Measurements from ENCODE around the gene NLE1.

The NLE1 gene

GRCh38 chr17:35164716-35165115, 22.6 kb upstream of the NLE1 start:
- Histone ChIP-seq H3K36me3 (ENCODE audit: low read length) (no peaks in the 10 kb centered on the region), H3K9me2 (replicated peaks; ENCODE audit: insufficient read depth, low read length) (no peaks in the 10 kb centered on the region), H3K9me3 (ENCODE audit: insufficient read depth, low read length) (no peaks in the 10 kb centered on the region), H3K9ac (ENCODE audit: low read length) (no peak overlapping the region), H3K27ac (ENCODE audit: low read depth, low read length) (no peak overlapping the region), H3F3A (ENCODE audit: insufficient read depth) (no peaks in the 10 kb centered on the region), H3K79me2 (ENCODE audit: insufficient read depth, low read length) (no peaks in the 10 kb centered on the region), H3K4me3 (ENCODE audit: insufficient read depth, low read length, poor library complexity, severe bottlenecking) (no peak overlapping the region), H3K4me2 (ENCODE audit: low read depth, low read length, poor library complexity, severe bottlenecking) (no peak overlapping the region), H2AFZ (ENCODE audit: low read depth, low read length, severe bottlenecking) (no peak overlapping the region), H3K27me3 (ENCODE audit: low read length) (no peaks in the 10 kb centered on the region), H4K20me1 (ENCODE audit: low read depth, low read length) (no peaks in the 10 kb centered on the region)
- TF ChIP-seq CTCF (IDR thresholded peaks at IDR 0.05; ENCODE audit: insufficient read depth, low read length, poor library complexity, severe bottlenecking): no peak
- no peak for TF ChIP-seq EZH2phosphoT487 (conservative IDR thresholded peaks at IDR 0.05; ENCODE audit: low read length)

DNA sequence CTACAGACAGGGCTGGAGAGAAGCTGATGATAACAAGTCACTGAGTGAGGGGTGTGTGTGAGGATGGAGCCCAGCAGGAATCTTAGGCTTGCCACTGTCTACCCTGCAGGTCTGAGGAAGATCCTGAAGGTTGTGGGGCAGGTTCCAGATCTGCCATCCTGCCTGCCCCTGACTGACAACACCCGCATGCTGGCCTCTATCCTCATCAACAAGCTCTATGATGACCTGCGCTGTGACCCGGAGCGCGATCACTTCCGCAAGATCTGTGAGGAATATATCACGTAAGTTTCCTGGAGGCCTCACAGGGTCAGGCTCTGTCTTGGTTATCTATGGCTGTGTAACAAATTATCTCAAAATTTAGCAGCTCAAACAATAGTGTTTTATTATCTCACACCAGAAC, 21.8 kb upstream of the NLE1 start:
- H3K79me2 ChIP-seq (ENCODE audit: insufficient read depth, low read length): no peaks in the 10 kb centered on the region
- no peaks in the 10 kb centered on the region for H3K9me3 ChIP-seq (ENCODE audit: insufficient read depth, low read length)
- H2AFZ ChIP-seq (ENCODE audit: low read depth, low read length, severe bottlenecking): no peak overlapping the region
- H3K4me3 ChIP-seq (ENCODE audit: insufficient read depth, low read length, poor library complexity, severe bottlenecking): no peak overlapping the region
- TF ChIP-seq EZH2phosphoT487 (conservative IDR thresholded peaks at IDR 0.05; ENCODE audit: low read length) (no peak), CTCF (IDR thresholded peaks at IDR 0.05; ENCODE audit: insufficient read depth, low read length, poor library complexity, severe bottlenecking) (no peak)
- no peaks in the 10 kb centered on the region for H3K36me3 ChIP-seq (ENCODE audit: low read length)
- no peak overlapping the region for H3K27ac ChIP-seq (ENCODE audit: low read depth, low read length)
- H3K27me3 ChIP-seq (ENCODE audit: low read length): no peaks in the 10 kb centered on the region
- no peaks in the 10 kb centered on the region for H3K9me2 ChIP-seq (replicated peaks; ENCODE audit: insufficient read depth, low read length)
- no peaks in the 10 kb centered on the region for H3F3A ChIP-seq (ENCODE audit: insufficient read depth)
- no peak overlapping the region for H3K4me2 ChIP-seq (ENCODE audit: low read depth, low read length, poor library complexity, severe bottlenecking)
- no peak overlapping the region for H3K9ac ChIP-seq (ENCODE audit: low read length)
- no peaks in the 10 kb centered on the region for H4K20me1 ChIP-seq (ENCODE audit: low read depth, low read length)

DNA sequence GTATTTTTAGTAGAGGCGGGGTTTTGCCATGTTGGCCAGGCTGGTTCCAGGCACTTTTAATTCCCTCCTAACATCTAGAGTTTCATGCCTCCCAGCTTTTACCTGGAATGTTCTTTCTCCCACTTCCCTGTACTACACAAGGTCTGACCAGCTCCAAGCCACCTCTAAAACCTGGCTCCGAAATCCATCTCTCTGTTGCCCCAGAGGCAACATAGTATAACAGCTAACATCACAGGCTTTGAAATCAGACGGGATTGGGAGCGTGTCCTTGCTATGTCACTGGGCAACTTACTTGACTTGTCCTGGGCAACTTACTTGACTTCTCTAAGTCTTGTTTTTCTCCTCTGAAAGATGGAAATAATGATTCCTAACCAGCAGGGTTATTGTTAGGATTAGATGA, 20.7 kb upstream of the NLE1 start:
- Histone ChIP-seq H3K4me3 (ENCODE audit: insufficient read depth, low read length, poor library complexity, severe bottlenecking) (no peak overlapping the region), H3K27me3 (ENCODE audit: low read length) (no peaks in the 10 kb centered on the region), H3K79me2 (ENCODE audit: insufficient read depth, low read length) (no peaks in the 10 kb centered on the region), H3K9ac (ENCODE audit: low read length) (no peak overlapping the region), H3K9me3 (ENCODE audit: insufficient read depth, low read length) (no peaks in the 10 kb centered on the region), H2AFZ (ENCODE audit: low read depth, low read length, severe bottlenecking) (no peak overlapping the region), H3K27ac (ENCODE audit: low read depth, low read length) (no peak overlapping the region), H3K4me2 (ENCODE audit: low read depth, low read length, poor library complexity, severe bottlenecking) (no peak overlapping the region), H3F3A (ENCODE audit: insufficient read depth) (no peaks in the 10 kb centered on the region), H3K36me3 (ENCODE audit: low read length) (no peaks in the 10 kb centered on the region), H4K20me1 (ENCODE audit: low read depth, low read length) (no peaks in the 10 kb centered on the region), H3K9me2 (replicated peaks; ENCODE audit: insufficient read depth, low read length) (no peaks in the 10 kb centered on the region)
- TF ChIP-seq CTCF (IDR thresholded peaks at IDR 0.05; ENCODE audit: insufficient read depth, low read length, poor library complexity, severe bottlenecking) (no peak), EZH2phosphoT487 (conservative IDR thresholded peaks at IDR 0.05; ENCODE audit: low read length) (no peak)

Data from SU-DHL-6 (cell line).